Pulmonary artery endothelial cell (primary cell): Measurements from ENCODE around the gene ARMC9. TPM values are rescaled to one million over a fixed set of nuclear protein-coding genes. Genes with fewer than 3 reads are reported as not detected.
"Not testable (repeated sequence)": the region's sequence is repeated elsewhere in the genome, so short reads cannot be mapped to it uniquely, and the experiment has no call there.

Experiments
- DNase-seq: peaks from one replicate; pipeline ENCODE4 v3.0.0-alpha.2; 2011; ENCODE audit warnings: low read depth, low spot score
- total RNA-seq: library from RNA; depleted of rRNA; stranded (reverse); fragments of >200 nt; gene quantifications from 2 replicates; pipeline ENCODE4 v1.2.3, GENCODE V29; 2014

Gene ARMC9
- total RNA-seq, 1 donor from 2014 or later = 21.1 TPM

DNA sequence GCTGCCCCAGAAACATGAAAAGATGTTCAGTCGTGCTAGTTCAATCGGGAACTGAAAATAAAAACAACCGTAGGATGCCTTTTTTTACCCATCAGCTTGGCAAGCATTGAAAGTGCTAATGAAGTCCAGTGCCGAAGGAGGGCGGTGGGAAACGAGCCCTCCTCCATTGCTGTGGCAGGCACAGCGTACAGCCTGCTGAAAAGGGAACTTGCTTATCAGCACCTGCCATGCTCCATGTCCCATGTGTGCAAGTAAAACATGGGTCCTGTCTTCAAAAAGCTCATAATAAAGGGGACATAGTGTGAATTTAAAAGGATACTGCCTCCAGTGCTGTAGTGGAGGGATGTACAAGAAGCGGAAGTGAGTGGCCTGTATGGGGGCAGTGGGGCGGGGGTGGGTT, 82.4 kb downstream of the ARMC9 start:
- DNase-seq = no peak

DNA sequence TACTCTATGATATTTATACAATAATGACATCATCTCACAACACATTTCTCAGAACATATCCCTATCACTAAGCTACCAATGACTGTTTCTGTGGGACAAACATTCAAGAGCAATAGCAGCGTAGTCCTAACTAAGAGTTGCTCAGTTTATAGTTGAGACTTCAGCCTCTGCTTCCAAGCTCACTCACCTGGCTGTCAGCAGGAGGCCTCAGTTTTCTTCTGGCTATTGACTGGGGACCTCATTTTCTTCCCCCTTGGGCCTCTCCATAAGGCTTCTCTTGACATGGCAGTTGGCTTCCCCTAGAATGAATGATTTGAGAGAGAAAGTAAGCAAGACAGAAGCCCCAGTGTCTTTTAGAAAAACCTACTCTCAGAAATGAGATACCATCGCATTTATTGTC, 85.9 kb downstream of the ARMC9 start:
- DNase-seq = no peak

DNA sequence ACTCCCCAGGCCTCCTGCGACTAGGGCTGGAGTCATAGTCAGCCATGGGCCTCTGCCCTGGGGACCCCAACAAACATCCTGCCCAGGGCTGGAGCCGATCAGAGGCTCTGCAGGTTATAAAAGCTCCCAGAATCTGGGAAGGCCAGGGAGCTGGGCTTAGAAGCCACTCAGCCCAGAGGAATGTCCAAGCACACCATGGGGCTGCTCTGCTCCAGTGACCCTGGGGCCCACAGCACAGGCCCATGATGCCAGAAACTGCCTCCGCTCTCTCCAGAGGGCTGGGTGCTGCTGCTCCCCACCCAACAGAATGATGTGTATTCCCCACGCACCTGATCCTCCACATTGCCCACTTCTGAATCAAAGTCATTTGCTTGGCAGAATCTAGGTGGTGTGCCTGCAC, 88.5 kb downstream of the ARMC9 start:
- DNase-seq = no peak

DNA sequence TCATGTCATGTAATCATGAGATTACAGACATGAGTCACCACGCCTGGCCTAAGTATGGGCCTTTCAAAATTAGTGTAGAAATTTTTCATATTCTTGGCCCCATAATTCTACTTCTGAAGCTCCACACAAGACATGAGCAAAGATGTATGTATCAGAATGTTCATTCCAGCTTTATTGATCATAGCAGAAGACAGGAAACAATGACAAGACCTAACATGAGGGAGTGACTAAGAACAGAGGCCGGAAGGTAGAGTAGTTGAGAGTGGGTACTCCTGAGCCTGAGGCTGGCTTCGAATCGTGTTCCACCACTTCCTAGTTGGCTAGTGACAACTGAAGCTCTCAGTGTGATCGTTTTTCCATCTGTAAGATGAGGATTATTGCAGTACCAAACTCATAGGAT, 89.3 kb downstream of the ARMC9 start:
- DNase-seq = no peak

DNA sequence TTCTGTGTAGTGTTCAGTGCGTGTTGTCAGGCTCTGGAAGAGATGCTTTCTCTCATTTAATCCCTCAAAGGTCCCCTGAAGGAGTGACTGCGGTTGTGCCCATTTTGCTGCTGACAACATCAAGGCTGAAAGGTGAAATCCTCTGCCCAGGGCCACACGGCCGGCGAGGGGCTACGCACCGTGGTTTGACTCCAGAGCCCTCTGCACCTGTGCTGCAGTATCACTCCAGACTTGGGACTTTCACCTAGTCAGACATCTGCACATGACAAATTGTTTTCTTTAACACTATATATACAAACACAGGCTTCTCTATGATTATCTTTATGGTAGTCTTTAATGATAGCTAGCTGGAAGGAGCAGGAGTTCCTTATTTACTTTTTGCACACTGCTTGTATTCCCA, 90.2 kb downstream of the ARMC9 start:
- DNase-seq = no peak

DNA sequence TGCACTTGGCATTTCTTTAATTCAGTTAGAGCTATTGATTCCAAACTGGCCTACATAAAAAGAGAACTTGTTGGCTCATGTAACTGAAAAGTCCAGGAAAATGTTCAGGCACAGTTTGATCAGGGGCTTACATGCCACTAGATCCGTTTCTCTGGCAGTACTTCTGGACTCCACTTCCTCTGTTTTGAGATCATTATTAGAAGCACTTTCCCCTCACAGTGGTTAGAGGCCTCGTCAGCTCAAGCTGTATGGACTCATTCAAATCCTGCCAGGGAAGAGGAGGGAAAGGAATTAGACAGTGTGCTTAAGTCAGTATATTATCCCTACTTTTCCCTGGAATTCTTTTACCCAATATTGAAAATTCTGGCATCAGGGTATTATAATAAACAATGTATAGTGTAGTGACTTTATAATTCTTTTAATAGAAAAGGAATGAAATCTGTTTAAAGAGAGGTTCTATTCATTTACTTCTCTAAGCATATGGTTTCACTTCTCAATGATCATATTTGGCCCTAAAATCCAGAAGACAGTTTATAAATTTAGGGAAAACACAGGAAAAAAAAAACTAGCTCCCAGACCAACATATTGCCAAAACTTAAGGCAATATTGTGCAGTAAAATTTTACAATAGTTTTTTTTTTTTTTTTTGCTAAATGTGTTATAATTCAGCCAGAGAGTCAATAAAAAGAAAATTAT, 92.0 kb downstream of the ARMC9 start:
- no peak for DNase-seq

DNA sequence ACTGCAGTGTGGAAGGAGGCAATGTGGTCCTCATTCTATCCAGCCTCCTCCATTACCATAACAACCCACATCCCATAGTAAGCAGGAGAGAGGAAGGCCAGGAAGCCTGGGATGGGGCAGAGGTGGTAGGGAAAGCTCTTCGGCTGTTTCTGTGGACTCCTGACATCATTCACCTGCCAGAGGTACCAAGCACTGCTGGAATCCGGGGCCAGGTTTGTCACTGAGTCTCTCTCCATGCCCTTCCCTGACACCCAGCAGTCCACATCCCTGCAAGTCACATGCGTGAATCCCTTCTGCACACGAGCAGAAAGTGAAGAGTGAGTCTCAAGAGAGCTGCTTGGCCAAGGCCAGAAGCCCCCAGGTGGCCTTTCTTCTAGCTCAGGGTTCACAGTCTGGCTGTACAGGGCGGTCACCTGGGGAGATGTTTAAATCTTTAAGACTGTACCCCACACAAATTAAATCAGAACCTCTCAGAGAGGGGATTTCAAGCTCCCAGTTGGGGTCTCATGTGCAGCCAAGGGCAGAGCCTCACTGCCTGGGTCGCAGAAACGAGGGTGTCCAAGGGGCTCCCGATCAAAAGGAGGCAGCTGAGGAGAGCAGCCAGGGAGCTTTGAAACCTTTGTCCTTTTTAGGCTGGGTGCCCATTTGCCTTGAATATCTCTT, 94.2 kb downstream of the ARMC9 start:
- DNase-seq = no peak

DNA sequence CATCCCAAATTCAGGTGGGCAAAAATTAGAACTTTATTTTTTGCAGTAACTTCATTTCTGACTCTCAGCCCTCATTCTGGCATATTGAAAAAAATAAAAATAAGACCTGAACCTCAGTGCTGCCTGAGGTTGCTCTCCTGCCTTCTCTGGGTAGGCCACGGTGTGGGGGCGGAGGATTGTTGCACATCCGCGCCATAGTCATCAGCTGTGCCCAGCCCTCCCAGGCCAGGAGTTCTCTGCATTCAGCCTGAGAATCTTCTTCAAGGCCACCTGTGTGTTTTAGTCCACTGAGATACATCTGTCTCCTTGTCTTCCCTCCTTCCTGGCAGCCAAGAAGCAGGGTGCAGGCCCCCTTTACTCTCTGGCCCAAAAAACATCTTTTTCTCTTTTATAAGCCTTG, 94.7 kb downstream of the ARMC9 start:
- DNase-seq = no peak

DNA sequence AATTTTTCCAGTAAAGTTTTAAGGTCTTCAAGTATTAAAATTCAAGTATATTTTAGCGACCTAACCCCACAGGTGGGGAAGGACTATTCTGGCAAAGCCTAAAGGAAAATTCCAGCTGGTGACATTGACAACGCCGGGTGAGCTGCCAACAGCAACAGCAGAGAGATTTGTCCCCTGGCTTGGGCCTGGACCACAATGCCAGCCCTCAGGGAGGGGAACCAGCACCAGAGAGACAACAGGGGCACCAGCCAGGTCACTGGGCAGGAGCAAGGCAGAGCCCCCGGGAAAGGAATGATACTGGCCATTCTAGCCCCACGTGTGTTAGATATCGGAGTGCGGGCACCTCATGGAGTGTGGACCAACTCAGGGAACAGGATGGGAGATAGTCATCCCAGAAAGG, 95.7 kb downstream of the ARMC9 start:
- DNase-seq = no peak

GRCh38 chr2:231294571-231295362, 96.3 kb downstream of the ARMC9 start:
- no peak for DNase-seq

GRCh38 chr2:231295363-231295655, 96.9 kb downstream of the ARMC9 start:
- no peak for DNase-seq

DNA sequence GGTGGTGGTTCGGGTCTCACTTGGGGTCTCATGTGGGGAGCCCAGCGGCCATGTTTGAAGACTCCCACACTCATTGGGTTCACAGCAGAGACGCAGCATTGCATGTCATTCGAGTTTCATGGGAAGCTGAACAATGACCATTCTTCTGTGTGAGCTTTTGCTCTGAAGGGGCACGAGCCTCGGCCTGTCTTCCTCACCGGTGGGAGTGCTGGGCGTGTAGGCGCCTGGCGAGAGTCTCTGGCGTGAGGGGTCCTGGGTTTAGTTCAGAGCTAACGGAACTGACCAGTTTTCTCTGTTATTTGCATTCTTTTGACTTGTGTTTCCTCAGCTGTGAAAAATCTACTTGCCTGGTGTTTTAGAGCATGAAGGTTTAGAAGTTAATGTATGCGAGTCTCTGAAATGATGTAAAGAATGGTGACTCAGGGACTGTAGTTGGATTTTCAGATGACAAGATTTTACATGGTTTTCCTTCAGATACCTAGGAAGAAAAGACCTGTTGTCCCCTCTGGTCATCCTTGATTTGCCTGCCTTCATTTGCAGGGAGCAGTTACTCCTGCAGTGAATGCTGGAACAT, 98.1 kb downstream of the ARMC9 start:
- no peak for DNase-seq

DNA sequence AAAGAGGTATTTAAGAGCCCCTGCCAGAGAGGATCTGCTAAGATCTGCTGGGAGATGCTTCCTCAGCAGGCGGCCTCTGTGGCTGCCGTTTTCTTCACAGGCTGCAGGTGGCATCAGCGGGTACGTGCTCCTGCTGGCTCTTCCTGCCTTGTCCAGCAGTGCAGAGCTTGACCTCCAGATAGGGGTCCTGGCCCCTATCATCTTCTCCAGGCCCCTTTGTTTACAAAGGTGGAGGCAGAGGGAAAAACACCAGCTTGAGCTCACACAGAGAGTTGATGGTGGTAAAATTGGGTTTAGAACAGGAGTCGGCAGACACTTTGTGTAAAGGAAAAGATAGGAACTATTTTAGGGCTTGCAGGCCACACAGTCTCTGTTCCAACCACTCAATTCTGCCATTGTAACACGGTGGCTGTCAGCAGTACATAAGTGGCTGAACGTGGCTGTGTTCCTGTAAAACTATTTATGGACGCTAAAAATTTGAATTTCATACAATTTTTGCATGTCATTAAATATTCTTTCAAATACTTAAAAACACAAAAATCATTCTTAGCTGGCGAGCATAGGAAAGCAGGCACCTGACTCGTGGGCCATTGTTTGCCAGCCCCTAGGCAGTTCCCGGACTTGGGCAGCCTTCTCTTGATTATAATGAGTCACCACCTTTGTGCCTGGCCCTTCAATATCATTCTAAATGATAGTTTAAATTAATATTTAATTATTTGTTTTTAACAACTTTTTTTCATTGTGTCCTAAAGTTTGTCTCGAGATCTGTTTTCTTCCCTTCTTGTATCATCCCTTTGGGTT, 98.9 kb downstream of the ARMC9 start:
- peak; percentile 29 for DNase-seq

GRCh38 chr2:231298091-231298490, 99.7 kb downstream of the ARMC9 start:
- DNase-seq = no peak

- DNase-seq = no peak
Measured at GRCh38 chr2:231299267-231299666, 100.8 kb downstream of the ARMC9 start.

DNA sequence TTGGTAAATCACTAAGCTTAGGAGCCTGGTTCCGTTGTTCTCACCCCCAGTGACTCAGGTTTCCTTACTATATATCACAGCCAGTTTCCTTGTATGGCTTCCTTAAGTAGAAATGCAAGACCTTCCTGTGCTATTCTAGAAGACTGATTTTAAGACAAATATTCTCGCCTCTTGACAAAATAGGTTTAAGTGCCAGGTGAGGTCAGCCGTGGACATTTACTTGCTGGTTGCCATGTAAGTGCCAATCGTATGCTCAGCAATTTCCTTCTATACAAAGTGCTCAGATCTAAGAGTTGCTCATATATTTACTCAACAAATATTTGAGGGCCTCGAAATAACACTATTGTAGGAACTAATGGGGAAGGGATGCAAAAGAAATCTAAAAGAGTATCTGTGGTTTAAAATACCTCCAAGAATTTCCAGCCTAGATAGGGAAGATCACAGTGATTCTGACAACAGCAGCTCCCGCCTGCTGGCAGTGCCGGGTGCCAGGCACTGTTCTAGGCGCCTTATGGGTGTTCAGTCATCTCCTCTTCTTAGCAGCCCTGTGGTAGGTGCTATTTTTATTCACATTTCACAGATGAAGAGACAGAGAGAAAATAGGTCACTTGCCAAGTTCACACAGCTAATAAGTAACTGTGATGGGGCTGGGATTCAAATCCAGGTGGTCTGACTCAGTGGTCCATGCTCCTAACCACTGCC, 101.7 kb downstream of the ARMC9 start:
- peak; percentile 61 for DNase-seq

DNA sequence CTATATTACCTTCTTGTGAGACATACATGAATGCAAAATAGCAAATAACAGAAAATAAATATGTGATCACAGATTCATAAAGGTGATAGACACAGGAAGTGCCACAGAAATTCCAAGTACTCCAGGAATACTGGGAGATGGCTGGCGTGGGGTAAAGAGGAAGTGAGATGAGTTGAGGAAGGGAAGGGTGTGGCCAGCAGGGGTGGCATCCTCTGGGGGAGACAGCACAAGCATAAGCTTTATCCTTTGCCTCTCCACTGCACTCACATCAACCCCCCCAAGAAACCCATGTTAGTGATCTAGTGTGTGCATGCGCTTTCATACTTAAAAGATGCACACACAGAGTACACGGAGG, 102.3 kb downstream of the ARMC9 start:
- no peak for DNase-seq

DNA sequence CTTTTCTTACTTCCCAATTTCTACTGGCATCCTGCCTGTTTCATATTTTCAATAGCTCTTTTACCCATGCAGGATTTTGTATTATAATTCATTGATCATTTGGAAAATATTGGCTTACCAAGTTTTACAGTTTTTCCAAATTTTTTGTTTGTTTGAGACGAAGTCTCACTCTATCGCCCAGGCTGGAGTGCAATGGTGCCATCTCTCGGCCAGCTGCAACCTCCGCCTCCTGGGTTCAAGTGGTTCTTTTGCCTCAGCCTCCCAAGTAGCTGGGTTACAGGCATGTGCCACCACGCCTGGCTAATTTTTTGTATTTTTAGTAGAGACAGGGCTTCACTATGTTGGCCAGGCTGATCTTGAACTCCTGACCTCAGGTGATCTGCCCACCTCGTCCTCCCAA, 105.8 kb downstream of the ARMC9 start:
- DNase-seq = not testable (repeated sequence)

DNA sequence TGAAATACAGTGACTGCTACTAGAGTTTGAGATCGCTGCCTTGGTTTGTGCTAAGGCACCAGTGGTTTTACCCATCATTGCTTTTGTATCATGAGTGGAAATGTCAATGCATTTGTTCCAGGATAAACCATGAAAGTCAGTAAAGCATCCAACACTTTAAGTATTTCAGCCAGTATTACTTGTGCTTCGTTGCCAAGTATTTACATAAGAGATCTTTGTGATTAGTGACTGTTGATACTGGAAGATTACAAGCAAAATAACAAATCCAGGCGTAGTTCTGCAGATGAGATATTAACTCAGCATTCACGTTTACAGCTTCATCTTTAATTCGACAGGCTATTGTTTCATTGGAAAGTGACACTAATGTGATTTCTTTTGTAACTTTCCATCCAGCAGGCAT, 106.8 kb downstream of the ARMC9 start:
- DNase-seq = no peak

GRCh38 chr2:231306791-231307393, 108.5 kb downstream of the ARMC9 start:
- no peak for DNase-seq

DNA sequence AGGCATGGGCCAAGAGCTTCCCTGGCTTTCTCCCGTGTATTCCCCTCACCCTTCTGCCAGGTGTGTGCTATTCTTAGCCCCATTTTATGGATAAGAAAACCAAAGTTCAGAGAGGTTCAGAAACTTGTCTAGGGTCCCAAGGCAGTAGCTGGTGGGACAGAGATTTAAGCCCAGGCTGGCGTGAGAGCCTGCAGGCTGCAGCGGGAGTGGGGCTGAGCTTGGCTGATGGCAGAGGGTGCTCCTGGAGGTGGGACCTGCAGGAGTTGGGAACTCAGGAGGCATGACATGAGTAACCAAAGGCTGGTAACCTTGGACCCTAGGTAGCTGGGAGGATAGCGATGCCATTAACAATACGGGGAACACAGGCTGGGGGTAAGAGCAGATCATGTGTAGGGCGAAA, 109.8 kb downstream of the ARMC9 start:
- no peak for DNase-seq
